ENCODE data around the gene PCMTD2.

Gene PCMTD2

DNA sequence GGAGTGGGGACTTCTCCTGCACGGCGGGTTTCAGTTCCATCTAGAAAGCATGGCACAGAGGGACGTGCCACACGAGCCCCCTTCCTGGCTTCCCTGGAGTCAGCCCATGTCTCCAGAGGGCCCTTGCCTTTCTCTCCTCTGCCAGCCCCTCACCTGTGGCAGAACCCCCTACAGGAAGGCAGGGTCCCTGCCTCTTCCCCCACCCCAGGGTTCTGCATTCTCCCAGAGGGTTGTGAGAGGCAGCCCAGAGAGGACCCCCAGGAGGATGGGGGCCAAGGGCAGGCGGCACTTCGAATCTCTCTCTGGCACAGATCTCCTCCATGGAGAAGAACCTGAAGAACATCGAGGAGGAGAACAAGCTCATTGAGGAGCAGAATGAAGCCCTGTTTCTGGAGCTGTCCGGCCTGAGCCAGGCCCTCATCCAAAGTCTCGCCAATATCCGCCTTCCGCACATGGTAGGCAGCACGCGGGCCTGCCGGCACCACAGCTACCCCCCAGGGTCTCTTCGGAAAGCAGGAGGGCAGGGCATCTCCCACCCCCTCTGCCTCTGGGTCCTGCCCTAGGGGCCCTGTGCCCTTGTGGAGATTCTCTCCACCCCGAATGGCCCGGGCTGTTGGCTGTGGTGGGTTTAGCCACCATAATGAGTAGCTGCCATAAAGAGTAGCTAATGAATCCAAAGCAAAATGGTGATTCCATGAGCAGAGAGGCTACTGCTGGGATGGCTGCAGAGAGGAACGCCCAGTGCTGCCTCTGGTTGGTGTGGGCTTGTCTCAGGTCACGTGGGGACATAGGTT, 15.9 kb upstream of the PCMTD2 start:
- no peak for DNase-seq

DNA sequence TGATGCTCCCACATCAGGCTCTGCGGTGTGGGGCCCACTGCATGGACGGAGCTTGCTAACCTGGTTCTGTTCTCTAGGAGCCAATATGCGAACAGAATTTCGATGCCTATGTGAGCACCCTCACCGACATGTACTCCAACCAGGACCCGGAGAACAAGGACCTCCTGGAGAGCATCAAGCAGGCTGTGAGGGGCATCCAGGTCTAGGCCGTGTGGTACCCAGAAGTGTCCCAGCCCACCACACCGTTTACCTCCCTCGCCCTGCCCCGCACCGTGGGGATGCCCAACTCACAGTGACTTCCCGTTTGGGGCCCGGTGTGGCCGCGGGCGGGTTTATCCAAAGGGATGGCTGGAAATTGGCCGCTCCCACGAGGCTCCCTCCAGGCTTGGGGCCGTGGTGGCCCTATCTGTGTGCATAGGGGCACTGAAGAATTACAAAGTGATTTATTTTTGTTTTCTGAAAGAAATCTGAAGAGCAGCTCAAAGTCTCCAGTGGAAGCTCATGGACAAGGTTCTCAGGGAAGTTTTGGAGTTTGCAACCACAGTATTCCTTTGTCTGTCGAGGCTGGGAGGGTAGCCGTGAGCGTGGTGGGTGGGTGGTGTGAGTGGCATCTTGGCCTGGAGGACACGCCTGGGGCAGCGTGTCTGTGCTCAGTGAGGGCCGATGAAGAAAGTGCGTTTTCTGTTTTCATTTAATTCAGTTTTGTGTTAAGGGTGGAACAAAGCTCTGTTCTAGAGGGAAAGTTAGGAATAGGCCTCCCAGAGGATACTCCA, 15.1 kb upstream of the PCMTD2 start:
- no peak for DNase-seq

DNA sequence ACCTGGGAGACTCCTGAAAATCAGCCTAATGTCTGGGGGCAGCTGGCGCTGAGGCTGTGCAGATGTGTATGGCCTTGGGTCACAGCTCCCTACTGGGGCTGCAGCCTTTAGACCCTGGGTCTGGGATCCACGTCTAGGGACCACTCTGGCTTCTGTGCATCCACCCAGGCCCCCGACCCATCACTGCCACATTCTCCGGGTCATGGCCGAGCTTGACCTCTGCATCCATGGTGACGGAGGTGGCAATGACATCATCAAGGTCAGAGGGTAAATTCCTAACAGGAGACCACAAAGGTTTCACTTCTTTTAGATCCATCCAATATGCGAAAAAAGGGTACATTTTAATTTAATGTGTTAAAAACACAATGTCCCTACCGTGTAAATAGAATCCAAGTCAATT, 14.5 kb upstream of the PCMTD2 start:
- no peak for DNase-seq

DNA sequence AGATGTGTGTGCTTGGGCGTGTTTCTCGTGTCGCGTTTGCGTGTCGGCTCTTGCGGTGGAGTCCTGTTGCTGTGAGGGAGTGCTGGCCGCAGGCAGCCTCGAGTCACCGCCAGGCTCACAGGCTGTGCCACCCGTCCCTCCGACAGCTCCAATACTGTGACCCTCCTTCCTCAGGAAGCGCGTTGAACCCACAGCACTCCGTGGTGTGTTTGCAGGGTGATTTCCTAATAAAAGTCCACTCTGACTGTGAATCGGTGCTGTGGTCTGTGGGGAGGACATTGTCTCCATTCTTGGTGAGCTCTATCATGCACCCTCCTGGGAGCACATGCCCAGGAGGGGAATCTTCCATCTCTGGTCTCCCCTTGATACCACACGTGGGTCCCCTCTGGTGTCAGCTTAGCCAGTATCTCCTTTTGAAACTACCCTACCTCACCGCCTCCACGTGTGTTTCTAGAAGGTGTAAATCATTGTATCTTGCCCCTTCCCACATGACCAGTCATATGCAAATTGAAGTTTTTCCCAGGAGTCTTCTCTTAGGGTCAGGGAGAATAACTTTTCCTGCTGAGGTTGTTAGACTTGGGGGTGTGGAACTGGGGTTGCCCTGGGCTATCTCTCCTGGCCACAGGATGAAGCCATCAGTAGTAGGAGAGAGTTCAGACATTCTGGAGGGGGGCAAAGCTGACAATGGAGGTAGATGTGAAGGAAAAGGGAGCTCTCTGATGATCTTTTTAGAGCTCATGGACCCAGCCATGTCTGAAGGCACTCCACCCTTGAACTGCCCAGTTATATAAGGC, 13.3 kb upstream of the PCMTD2 start:
- no peak for DNase-seq

DNA sequence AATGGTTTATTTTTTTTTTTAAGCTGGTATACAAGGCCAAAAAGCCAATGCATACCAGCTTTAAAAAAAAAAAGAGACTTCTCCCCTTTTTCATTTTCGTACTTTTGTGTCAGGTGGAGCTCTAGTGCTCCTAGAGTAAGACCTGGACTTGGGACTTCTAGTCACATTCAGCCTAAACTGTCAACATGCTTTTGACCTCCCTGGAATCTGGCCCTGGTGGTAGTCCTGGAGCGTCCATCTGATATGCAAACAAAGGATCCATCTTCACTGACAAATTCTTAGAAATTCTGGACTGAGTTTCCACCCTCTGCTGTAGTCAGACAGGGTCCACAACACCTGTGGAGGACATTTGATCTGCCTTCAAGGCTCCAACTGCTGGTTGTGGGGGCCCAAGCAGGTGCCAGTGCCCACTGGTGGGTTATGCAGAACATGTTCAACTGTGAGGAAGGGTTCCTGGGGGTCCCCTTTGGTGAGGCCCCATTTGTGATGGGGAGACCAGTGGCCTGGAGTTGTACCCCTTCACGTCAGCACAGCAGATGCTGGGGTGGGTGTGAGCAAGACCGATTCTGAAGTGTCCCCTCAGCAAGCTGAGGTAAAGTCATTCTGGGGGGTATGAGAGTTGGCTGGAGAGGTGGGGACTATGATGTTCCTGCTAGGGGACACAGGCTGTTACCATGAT, 12.6 kb upstream of the PCMTD2 start:
- DNase-seq = no peak

DNA sequence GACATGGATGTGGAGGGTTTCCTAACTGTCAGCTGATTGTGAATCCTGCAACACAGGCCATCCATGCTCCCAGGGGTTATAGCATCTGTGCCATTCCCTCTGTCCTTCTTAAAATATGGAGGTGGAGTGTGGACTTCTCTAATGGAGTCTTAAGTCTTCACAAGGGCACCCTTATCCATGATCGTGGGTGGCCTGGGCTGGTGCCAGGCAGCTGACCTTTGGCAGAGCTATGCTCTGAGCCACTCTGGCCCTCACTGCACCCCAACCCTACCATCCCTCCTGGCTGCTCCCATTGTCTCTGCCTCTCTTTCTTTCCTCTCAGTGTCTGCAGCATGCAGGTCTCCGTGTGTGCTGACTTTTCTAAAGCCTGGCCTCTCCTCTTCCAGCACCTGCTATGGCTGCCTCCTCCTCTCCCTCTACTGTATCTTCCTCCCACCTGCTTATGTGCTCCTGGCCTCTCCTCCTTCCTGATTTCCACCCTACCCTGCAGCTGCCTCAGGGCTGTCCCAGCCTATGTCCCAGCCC, 11.2 kb upstream of the PCMTD2 start:
- no peak for DNase-seq

DNA sequence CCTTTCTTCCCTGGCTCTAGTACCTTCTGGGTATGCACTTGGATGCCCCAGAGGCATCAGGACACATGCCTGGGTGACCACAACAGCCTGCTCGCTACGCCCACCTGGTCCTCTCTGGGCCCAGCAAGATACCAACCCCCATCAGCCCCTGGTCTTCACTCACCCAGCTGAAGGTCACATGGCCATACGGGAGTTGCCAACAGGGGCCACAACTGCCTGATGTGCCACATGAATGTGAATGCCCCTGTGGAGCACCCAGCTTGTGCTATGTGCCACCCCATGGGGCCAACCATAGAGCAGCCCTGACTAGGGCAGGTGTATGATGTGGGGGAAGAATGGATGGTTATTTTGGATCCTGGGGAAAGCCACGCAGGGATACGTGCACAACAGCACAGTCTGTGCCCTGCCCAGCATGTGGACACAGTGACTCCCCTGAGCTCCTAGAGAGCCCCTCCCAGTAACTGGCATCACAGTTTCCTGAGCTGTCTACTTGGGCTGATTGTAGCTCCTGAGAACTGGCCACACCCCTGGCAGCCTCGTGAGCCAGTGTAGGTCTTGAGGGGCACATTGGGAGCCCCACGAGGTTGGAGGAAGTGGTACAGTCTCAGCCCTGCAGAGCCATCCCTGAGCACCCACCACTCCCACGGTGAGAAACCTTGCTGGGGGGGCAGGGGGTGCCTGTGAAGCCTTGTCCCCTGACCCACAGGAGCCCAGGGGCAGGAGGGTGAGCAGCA, 10.5 kb upstream of the PCMTD2 start:
- no peak for DNase-seq

DNA sequence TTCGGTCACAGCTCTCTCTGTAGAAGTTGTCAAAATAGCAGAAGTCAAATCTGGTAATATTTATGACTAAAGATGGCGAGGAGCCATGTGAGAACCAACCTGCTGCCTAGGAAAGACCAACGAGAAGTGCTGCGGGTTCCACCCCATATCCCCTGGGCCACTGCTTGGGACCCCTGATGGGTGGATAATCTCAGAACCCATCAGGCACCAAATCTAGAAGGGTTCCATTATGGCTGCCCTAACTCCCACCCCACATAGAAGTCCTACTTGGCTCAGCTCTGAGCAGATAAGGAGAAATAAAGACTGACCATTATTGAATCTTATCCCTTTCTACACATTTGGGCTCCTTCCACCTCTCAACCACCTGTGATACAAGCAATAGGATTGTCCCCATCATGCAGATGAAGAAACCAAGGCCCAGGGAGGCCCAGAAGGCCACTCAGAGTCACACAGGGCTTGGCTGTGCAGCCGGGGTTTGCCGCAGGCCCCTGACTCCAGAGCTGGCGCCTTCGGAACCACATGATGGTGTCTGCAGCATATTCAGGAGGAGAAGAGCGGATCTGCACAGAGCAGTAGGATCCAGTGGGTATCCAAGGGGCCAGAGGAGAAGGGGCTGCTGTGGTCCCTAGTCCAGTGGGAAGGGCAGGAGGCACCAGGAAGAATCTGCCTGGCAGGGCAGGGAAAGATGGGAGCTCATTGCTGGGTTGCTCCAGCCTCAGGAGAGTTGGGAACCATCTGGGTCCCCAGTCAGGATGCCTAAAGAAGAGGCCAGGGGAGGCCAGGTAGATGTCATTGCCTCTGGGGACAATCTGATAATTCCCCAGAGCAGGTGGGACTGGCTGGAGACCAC, 9.6 kb upstream of the PCMTD2 start:
- no peak for DNase-seq

DNA sequence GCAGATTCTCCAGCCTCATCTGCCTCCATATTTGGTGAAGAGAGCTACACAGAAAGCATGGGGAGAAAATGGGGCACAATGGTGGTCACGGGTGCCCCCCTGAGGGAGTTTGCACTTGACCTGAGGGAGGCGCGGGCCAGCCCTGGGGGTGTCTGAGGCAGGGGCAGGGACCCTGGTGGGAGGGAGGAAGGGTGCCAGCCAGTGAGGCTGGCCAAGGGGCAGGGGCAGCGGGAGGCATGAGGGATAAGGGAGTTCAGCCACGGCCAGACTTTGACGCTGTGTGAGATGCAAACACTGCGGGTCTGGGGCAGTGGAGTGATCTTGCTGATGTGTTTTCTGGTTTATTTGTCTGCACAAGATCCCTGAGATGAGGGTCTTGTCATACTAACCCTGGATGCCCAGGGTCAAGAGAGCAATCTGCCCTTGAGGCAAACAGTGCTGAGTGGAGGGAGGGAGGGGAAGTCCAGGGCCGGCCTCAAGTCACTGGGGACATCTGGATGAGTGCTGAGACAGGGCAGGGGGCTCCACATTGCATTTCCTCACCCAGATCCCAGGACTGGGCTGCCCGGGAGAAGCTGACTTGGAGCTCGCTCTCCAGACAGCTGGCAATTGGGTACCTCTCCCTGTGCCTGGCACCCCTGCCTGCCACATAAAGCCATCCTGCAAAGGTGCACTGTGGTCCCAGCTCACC, 8.8 kb upstream of the PCMTD2 start:
- no peak for DNase-seq

- DNase-seq = no peak
Measured at GRCh38 chr20:64247307-64247618, 8.3 kb upstream of the PCMTD2 start.

GRCh38 chr20:64247970-64248841, 7.3 kb upstream of the PCMTD2 start:
- DNase-seq = no peak

- no peak for DNase-seq
Measured at GRCh38 chr20:64250027-64250426, 5.5 kb upstream of the PCMTD2 start.

- DNase-seq = no peak
Measured at GRCh38 chr20:64253000-64253383, 2.6 kb upstream of the PCMTD2 start.

- no peak for DNase-seq
Measured at GRCh38 chr20:64253443-64253842, 2.1 kb upstream of the PCMTD2 start.

DNA sequence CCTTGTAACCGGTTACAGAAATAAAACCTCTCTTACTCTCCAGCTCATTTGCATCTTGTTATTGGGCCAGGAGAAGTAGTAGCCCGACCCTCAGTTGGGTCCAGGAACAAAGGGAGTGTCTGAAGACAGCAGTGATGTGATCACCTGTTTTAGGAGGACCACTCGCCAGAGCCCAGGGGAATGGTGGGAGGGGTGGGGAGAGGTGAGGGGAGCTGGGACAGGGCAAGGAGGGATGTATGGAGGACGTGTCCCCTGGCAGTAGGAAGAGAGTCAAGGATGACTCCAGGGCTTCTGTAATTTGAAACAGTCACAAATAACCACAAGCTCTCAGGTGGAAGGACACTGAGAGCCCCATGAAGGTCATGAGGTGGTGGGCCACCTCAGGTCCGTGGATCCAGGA, 1.4 kb upstream of the PCMTD2 start:
- DNase-seq = no peak

DNA sequence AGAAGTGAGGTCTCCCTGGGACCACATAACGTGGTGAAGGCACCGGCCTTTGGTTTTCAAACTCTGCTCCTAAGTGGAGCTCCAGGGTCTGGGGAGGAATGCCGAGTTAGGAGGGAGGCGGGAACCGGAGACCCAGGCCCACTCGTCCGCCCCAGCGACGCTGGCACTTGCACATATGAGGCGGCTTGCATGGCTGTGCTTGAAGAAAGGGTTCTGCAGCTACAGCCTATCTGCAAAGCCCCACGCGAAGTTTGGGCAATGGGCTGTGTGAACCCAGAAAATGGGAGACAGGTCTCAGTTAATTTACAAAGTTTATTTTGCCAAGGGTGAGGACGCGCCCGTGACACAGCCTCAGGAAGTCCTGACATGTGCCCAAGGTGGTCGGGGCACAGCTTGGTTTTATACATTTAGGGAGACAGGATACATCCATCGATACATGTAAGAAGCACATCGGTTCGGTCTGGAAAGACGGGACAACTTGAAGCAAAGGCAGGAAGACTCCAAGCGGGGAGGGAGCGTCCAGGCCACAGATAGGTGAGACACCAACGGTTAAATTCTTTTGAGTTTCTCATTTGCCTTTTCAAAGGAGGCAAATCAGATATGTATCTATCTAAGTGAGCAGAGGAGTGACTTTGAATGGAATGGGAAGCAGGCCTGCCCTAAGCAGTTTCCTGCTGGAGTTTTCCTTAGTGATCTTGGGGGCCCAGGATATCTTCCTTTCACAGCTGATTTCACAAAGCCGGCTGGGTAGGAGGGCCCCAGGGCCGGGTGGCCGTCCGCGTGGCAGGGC, 782 bp upstream of the PCMTD2 start:
- DNase-seq = no peak

GRCh38 chr20:64256282-64256935, 861 bp downstream of the PCMTD2 start:
- DNase-seq = no peak

GRCh38 chr20:64257107-64257757, 1.7 kb downstream of the PCMTD2 start:
- DNase-seq = no peak

All from CD4-positive, alpha-beta T cell treated with Interleukin-15 for 1 hour (primary cell).